ENCODE data around the gene RPL18. TPM values are rescaled to one million over a fixed set of nuclear protein-coding genes. Genes with fewer than 3 reads are reported as not detected.

The RPL18 gene
- total and polyA plus RNA-seq, 4 donors, result 276 to 830 (median 586) TPM

DNA sequence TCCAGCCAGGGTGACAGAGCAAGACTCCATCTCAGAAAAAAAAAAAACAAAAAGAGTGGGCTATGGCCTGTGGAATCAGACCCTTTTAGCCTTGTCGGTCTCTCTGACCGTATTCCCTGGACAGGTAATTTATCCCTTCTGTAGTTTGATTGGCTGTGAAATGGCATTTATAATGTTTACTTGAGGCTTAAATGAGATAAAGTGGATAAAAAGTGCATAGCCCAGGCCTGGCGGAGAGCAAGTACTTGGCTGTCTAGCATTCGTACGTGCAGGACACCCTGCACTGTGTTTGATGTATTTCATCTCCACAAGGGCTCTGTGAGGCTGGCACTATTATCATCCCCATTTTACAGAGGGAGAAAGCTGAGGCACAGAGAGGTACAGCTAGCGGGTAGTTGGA, 46.8 kb upstream of the RPL18 start:
- H3K36me3 ChIP-seq (ENCODE audit: control insufficient read depth in 4 of 4, insufficient read depth in 3 of 4, low read depth in 1 of 4, low read length in 3 of 4), result no peaks in the 10 kb centered on the region
- DNase-seq (ENCODE audit: low spot score), result no peak
- no peak overlapping the region for H3K9ac ChIP-seq (ENCODE audit: low read depth in 1 of 2, low read length in 2 of 2)
- no peaks in the 10 kb centered on the region for H3K9me3 ChIP-seq (ENCODE audit: control insufficient read depth in 4 of 4, low read length in 3 of 4)
- 88% methylated on average over 6 of the region's 6 CpGs for WGBS
- H3K27me3 ChIP-seq (ENCODE audit: control insufficient read depth in 4 of 4, insufficient read depth in 4 of 4, low read length in 3 of 4), result no peaks in the 10 kb centered on the region
- H3K4me1 ChIP-seq (ENCODE audit: control insufficient read depth in 4 of 4, insufficient read depth in 4 of 4, low read length in 3 of 4), result peaks cover 0 to under 1% (median 0%) of the 10 kb centered on the region in 4 donors
- TF ChIP-seq, protein P1, sequence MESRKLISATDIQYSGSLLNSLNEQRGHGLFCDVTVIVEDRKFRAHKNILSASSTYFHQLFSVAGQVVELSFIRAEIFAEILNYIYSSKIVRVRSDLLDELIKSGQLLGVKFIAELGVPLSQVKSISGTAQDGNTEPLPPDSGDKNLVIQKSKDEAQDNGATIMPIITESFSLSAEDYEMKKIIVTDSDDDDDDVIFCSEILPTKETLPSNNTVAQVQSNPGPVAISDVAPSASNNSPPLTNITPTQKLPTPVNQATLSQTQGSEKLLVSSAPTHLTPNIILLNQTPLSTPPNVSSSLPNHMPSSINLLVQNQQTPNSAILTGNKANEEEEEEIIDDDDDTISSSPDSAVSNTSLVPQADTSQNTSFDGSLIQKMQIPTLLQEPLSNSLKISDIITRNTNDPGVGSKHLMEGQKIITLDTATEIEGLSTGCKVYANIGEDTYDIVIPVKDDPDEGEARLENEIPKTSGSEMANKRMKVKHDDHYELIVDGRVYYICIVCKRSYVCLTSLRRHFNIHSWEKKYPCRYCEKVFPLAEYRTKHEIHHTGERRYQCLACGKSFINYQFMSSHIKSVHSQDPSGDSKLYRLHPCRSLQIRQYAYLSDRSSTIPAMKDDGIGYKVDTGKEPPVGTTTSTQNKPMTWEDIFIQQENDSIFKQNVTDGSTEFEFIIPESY (IDR thresholded peaks at IDR 0.05), result no peak
- TF ChIP-seq RAD21 (IDR thresholded peaks at IDR 0.05) (no peak), YY1 (IDR thresholded peaks at IDR 0.05) (no peak), RXRA (IDR thresholded peaks at IDR 0.05) (no peak), FOXA1 (IDR thresholded peaks at IDR 0.05) (no peak), HNF4G (IDR thresholded peaks at IDR 0.05) (no peak), HNF4A (conservative IDR thresholded peaks at IDR 0.05) (no peak), TAF1 (conservative IDR thresholded peaks at IDR 0.05) (no peak), FOXA2 (IDR thresholded peaks at IDR 0.05) (no peak), EGR1 (IDR thresholded peaks at IDR 0.05; ENCODE audit: low read depth in 2 of 2) (no peak), SP1 (IDR thresholded peaks at IDR 0.05) (no peak), JUND (IDR thresholded peaks at IDR 0.05) (no peak), GABPA (IDR thresholded peaks at IDR 0.05 in 1 of 2, conservative IDR thresholded peaks at IDR 0.05 in 1 of 2) (no peak)
- TF ChIP-seq, protein P2, sequence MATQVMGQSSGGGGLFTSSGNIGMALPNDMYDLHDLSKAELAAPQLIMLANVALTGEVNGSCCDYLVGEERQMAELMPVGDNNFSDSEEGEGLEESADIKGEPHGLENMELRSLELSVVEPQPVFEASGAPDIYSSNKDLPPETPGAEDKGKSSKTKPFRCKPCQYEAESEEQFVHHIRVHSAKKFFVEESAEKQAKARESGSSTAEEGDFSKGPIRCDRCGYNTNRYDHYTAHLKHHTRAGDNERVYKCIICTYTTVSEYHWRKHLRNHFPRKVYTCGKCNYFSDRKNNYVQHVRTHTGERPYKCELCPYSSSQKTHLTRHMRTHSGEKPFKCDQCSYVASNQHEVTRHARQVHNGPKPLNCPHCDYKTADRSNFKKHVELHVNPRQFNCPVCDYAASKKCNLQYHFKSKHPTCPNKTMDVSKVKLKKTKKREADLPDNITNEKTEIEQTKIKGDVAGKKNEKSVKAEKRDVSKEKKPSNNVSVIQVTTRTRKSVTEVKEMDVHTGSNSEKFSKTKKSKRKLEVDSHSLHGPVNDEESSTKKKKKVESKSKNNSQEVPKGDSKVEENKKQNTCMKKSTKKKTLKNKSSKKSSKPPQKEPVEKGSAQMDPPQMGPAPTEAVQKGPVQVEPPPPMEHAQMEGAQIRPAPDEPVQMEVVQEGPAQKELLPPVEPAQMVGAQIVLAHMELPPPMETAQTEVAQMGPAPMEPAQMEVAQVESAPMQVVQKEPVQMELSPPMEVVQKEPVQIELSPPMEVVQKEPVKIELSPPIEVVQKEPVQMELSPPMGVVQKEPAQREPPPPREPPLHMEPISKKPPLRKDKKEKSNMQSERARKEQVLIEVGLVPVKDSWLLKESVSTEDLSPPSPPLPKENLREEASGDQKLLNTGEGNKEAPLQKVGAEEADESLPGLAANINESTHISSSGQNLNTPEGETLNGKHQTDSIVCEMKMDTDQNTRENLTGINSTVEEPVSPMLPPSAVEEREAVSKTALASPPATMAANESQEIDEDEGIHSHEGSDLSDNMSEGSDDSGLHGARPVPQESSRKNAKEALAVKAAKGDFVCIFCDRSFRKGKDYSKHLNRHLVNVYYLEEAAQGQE (IDR thresholded peaks at IDR 0.05), result no peak
- TF ChIP-seq, protein P3, sequence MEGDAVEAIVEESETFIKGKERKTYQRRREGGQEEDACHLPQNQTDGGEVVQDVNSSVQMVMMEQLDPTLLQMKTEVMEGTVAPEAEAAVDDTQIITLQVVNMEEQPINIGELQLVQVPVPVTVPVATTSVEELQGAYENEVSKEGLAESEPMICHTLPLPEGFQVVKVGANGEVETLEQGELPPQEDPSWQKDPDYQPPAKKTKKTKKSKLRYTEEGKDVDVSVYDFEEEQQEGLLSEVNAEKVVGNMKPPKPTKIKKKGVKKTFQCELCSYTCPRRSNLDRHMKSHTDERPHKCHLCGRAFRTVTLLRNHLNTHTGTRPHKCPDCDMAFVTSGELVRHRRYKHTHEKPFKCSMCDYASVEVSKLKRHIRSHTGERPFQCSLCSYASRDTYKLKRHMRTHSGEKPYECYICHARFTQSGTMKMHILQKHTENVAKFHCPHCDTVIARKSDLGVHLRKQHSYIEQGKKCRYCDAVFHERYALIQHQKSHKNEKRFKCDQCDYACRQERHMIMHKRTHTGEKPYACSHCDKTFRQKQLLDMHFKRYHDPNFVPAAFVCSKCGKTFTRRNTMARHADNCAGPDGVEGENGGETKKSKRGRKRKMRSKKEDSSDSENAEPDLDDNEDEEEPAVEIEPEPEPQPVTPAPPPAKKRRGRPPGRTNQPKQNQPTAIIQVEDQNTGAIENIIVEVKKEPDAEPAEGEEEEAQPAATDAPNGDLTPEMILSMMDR (IDR thresholded peaks at IDR 0.05; ENCODE audit: low read depth, low read length, missing input control), result no peak
- no peak overlapping the region for H3K4me3 ChIP-seq (ENCODE audit: low read depth in 1 of 3, low read length in 3 of 3)
- H3K27ac ChIP-seq (ENCODE audit: low read depth in 1 of 2, low read length in 2 of 2), result no peak overlapping the region

DNA sequence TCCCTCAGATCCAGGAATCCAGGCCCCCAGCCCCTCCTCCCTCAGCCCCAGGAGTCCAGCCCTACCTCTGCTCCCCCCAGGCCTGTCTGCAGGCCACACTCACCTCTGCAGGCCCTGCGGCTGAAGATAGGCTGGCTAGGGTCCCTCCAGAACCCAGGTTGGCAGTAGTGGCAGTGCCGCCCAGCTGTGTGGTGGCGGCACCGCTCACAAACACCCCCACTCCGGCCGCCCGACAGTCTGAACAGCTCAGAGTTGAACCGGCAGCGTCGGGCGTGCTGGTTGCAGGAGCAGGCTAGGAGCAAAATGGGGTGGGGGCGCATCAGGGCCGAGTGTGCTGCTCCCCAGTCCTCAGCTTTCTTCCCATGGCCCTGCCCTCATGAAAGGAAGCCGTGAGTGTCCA, 45.5 kb upstream of the RPL18 start:
- no peak for DNase-seq (ENCODE audit: low spot score)
- Histone ChIP-seq H3K4me1 (ENCODE audit: control insufficient read depth in 4 of 4, insufficient read depth in 4 of 4, low read length in 3 of 4) (peaks cover 0 to 2% (median 0%) of the 10 kb centered on the region in 4 donors), H3K27ac (ENCODE audit: low read depth in 1 of 2, low read length in 2 of 2) (no peak overlapping the region), H3K9me3 (ENCODE audit: control insufficient read depth in 4 of 4, low read length in 3 of 4) (no peaks in the 10 kb centered on the region), H3K27me3 (ENCODE audit: control insufficient read depth in 4 of 4, insufficient read depth in 4 of 4, low read length in 3 of 4) (no peaks in the 10 kb centered on the region), H3K36me3 (ENCODE audit: control insufficient read depth in 4 of 4, insufficient read depth in 3 of 4, low read depth in 1 of 4, low read length in 3 of 4) (no peaks in the 10 kb centered on the region), H3K4me3 (ENCODE audit: low read depth in 1 of 3, low read length in 3 of 3) (no peak overlapping the region), H3K9ac (ENCODE audit: low read depth in 1 of 2, low read length in 2 of 2) (no peak overlapping the region)
- WGBS, result 95% methylated on average over 14 of the region's 14 CpGs
- TF ChIP-seq TAF1 (conservative IDR thresholded peaks at IDR 0.05) (no peak), FOXA1 (IDR thresholded peaks at IDR 0.05) (no peak)
- TF ChIP-seq, protein P4, sequence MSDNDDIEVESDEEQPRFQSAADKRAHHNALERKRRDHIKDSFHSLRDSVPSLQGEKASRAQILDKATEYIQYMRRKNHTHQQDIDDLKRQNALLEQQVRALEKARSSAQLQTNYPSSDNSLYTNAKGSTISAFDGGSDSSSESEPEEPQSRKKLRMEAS (IDR thresholded peaks at IDR 0.05), result no peak
